ENCODE results near the gene UBTD2.
"Not testable (repeated sequence)": the region's sequence is repeated elsewhere in the genome, so short reads cannot be mapped to it uniquely, and the experiment has no call there.

The UBTD2 gene

GRCh38 chr5:172291837-172292236 is 8.3 kb upstream of the UBTD2 start:
- DNase-seq: not testable (repeated sequence)

- no peak for DNase-seq
Observed at GRCh38 chr5:172288465-172288864, 4.9 kb upstream of the UBTD2 start.

GRCh38 chr5:172287140-172287539 is 3.6 kb upstream of the UBTD2 start:
- not testable (repeated sequence) for DNase-seq

GRCh38 chr5:172285226-172286143 is 1.9 kb upstream of the UBTD2 start:
- no peak for DNase-seq

- DNase-seq: no peak
Observed at GRCh38 chr5:172284611-172284980, 1.0 kb upstream of the UBTD2 start.

GRCh38 chr5:172283862-172284610 is 472 bp upstream of the UBTD2 start:
- peak; percentile 72 for DNase-seq

GRCh38 chr5:172282272-172283019 is 1.1 kb downstream of the UBTD2 start:
- no peak for DNase-seq

GRCh38 chr5:172281346-172281745 is 2.2 kb downstream of the UBTD2 start:
- DNase-seq: no peak

- no peak for DNase-seq
Observed at GRCh38 chr5:172280929-172281328, 2.6 kb downstream of the UBTD2 start.

GRCh38 chr5:172280317-172280716 is 3.2 kb downstream of the UBTD2 start:
- DNase-seq: no peak

GRCh38 chr5:172278356-172278755 is 5.2 kb downstream of the UBTD2 start:
- no peak for DNase-seq

- no peak for DNase-seq
Observed at GRCh38 chr5:172276214-172276613, 7.3 kb downstream of the UBTD2 start.

GRCh38 chr5:172274951-172275753 is 8.4 kb downstream of the UBTD2 start:
- no peak for DNase-seq

- no peak for DNase-seq
Observed at GRCh38 chr5:172267943-172268342, 15.6 kb downstream of the UBTD2 start.

- DNase-seq: no peak
Observed at GRCh38 chr5:172266676-172267092, 16.9 kb downstream of the UBTD2 start.

- no peak for DNase-seq
Observed at GRCh38 chr5:172266071-172266675, 17.4 kb downstream of the UBTD2 start.

GRCh38 chr5:172264815-172265395 is 18.7 kb downstream of the UBTD2 start:
- no peak for DNase-seq

- no peak for DNase-seq
Observed at GRCh38 chr5:172255444-172255843, 28.1 kb downstream of the UBTD2 start.

GRCh38 chr5:172252501-172252900 is 31.1 kb downstream of the UBTD2 start:
- no peak for DNase-seq

- no peak for DNase-seq
Observed at GRCh38 chr5:172251419-172251818, 32.1 kb downstream of the UBTD2 start.

GRCh38 chr5:172248637-172249036 is 34.9 kb downstream of the UBTD2 start:
- DNase-seq: no peak

- DNase-seq: no peak
Observed at GRCh38 chr5:172245703-172246125, 37.9 kb downstream of the UBTD2 start.

Data from GDM1 (cell line).